SK-N-MC (cell line): Measurements from ENCODE around the gene TROAP.

Experiments
- EZH2 ChIP-seq: fragments of 200-600 bp; sonication (generic); IDR thresholded peaks from one replicate; pipeline ENCODE4 v1.6.1; 2017; ENCODE audit warnings: antibody characterized with exemption
- POLR2AphosphoS5 ChIP-seq: IDR thresholded peaks from 2 replicates; pipeline ENCODE4 v1.6.1; 2012; ENCODE audit warnings: mild to moderate bottlenecking, low read depth, low read length, borderline replicate concordance

GRCh38 chr12:49334681-49335080 is 11.6 kb downstream of the TROAP start:
- no peak for TF ChIP-seq POLR2AphosphoS5
- no peak for TF ChIP-seq EZH2
